Measurements from ENCODE around the gene TRIML1.

DNA sequence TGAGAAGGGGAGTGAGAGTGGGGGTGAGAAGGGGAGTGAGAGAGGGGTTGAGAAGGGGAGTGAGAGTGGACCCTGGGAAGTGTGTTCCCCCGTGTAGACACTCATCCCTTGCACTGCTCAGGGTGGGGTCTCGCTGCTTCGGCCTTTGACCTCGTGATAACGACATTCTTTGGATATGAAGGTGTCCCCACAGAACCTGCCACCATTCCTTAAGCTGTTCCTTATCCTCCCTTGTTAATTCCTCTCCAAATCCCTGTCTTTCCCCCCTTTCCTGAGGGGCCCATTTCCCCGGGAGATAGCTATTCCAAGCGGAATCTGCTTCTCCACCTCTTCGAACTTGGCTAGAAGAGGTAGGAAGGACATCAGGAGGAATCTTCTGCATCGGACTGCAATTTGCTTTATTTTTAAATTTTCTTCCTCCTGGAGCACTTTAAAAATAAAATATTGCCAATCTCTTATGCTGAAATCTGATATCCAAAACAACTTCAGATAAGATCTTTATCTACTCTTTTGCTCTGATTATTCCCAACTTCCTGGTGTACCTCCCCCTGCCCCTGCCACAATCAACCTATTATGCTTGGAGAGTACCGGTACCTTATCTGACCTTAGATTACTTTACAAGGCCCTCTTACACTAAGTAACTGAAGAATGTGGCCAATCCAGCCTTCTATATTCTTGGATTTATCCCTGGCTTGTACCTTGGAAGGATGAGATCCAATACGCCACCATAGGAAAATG, 15.6 kb downstream of the TRIML1 start:
- no peak for TF ChIP-seq SRF (IDR thresholded peaks at IDR 0.05; ENCODE audit: low read depth in 2 of 2, low read length in 2 of 2)
- no peak for TF ChIP-seq EGR1 (IDR thresholded peaks at IDR 0.05; ENCODE audit: borderline replicate concordance in 1 of 2, low read depth in 2 of 2, low read length in 2 of 2)
- no peak for TF ChIP-seq NRF1 (conservative IDR thresholded peaks at IDR 0.05; ENCODE audit: low read depth, low read length)
- TF ChIP-seq JUNB (IDR thresholded peaks at IDR 0.05), result no peak
- TF ChIP-seq POLR2A (IDR thresholded peaks at IDR 0.05; ENCODE audit: low read depth, low read length), result no peak
- TF ChIP-seq IRF4 (IDR thresholded peaks at IDR 0.05; ENCODE audit: low read depth, low read length), result no peak
- no peak for TF ChIP-seq GATAD2B (conservative IDR thresholded peaks at IDR 0.05; ENCODE audit: low read depth)
- TF ChIP-seq POLR2AphosphoS5 (IDR thresholded peaks at IDR 0.05; ENCODE audit: low read length), result no peak
- TF ChIP-seq, protein P1, sequence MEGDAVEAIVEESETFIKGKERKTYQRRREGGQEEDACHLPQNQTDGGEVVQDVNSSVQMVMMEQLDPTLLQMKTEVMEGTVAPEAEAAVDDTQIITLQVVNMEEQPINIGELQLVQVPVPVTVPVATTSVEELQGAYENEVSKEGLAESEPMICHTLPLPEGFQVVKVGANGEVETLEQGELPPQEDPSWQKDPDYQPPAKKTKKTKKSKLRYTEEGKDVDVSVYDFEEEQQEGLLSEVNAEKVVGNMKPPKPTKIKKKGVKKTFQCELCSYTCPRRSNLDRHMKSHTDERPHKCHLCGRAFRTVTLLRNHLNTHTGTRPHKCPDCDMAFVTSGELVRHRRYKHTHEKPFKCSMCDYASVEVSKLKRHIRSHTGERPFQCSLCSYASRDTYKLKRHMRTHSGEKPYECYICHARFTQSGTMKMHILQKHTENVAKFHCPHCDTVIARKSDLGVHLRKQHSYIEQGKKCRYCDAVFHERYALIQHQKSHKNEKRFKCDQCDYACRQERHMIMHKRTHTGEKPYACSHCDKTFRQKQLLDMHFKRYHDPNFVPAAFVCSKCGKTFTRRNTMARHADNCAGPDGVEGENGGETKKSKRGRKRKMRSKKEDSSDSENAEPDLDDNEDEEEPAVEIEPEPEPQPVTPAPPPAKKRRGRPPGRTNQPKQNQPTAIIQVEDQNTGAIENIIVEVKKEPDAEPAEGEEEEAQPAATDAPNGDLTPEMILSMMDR (IDR thresholded peaks at IDR 0.05 in 2 of 3, conservative IDR thresholded peaks at IDR 0.05 in 1 of 3; ENCODE audit: control insufficient read depth in 2 of 3, extremely low read depth in 1 of 3, insufficient read depth in 1 of 3, low read depth in 3 of 3, low read length in 3 of 3), result no peak
- TF ChIP-seq CEBPB (IDR thresholded peaks at IDR 0.05; ENCODE audit: borderline replicate concordance in 1 of 2, low read depth in 2 of 2, low read length in 2 of 2), result no peak

Data from GM12878 (cell line).